Measurements from ENCODE around the gene AGK.
"Not testable (repeated sequence)": the region's sequence is repeated elsewhere in the genome, so short reads cannot be mapped to it uniquely, and the experiment has no call there.

DNA sequence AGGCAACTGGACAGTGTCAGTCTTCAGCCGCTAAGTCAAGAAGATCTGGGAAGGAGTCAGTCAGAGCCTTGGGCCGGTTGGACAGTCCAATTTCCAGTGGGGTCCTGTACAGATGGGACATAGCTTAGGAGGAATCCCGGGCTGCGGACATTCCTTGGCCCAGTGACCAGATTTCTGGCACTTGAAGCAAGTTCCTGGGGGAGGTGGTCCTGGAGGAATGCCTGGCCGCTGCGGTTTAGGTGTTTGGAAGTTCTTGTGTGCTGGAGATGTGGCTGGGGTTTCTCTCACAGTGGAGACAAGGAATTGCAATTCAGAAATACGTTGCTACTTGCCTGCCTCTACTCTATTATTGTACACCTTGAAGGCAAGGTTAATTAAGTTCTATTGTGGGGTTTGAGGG, 30.9 kb downstream of the AGK start:
- not testable (repeated sequence) for TF ChIP-seq CTCF (IDR thresholded peaks at IDR 0.05; ENCODE audit: low read depth, low read length); EZH2phosphoT487 (IDR thresholded peaks at IDR 0.05; ENCODE audit: low read depth)

All from OCI-LY3 (cell line).